Kidney tubule cell (primary cell): ENCODE data around the gene RASSF8.
A peak's percentile ranks its signal among the peaks of the same experiment; 100 is the strongest.

Experiments
- DNase-seq: peaks from one replicate; pipeline ENCODE4 v3.0.0-alpha.2; 2018; ENCODE audit warnings: low spot score

The RASSF8 gene

GRCh38 chr12:26124446-26125399, 166.2 kb downstream of the RASSF8 start, which contains the start of gene BHLHE41:
TSS of gene BHLHE41 (minus strand) at chr12:26125037. CDS start at chr12:26124779, 258 bp downstream.
- DNase-seq: peak; percentile 85

DNA sequence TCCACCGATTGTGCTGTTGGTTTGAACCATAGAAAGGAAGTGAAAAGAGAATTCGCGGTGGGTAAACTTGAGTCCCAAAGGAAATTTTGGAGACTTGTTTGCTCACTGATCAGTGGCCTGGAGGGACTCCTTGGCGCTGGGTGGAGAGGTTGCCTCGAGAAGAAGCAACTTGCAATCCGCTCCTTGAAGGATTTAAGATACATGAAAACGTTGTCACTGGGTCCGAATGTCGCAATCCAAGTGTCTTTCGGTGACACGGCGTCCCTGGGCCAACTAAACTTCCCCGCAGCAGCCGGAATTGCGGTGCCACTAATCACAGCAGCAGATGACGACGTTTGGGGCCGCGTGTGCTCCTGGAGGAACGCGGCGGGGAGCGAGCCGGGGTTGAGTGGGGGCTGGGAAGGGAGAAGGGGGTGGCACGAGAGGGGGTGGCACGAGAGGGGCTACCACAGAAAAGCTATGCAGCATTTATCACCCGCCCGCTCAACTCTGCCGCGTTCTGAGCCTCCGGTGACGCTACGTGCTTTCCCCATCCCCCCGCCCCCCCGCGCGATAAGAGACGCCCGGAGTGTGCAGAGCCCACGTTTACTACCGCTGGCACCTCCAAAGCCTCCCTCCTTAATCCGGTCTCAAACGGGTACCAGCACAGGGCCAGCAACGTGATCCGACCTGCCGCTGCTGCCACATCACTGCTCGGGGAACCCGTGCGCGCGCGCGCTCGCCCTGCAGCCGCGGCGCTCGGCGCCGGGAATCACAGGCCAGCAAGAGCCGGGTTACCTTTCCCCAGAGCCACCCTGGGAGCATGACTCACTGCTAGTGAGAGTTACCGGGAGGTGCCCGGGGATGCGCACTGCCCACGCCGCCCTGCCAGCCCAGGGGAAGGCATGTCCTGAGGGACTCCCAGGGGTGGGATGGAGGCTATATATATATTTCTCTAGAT, 167.2 kb downstream of the RASSF8 start:
- peak; percentile 95 for DNase-seq

DNA sequence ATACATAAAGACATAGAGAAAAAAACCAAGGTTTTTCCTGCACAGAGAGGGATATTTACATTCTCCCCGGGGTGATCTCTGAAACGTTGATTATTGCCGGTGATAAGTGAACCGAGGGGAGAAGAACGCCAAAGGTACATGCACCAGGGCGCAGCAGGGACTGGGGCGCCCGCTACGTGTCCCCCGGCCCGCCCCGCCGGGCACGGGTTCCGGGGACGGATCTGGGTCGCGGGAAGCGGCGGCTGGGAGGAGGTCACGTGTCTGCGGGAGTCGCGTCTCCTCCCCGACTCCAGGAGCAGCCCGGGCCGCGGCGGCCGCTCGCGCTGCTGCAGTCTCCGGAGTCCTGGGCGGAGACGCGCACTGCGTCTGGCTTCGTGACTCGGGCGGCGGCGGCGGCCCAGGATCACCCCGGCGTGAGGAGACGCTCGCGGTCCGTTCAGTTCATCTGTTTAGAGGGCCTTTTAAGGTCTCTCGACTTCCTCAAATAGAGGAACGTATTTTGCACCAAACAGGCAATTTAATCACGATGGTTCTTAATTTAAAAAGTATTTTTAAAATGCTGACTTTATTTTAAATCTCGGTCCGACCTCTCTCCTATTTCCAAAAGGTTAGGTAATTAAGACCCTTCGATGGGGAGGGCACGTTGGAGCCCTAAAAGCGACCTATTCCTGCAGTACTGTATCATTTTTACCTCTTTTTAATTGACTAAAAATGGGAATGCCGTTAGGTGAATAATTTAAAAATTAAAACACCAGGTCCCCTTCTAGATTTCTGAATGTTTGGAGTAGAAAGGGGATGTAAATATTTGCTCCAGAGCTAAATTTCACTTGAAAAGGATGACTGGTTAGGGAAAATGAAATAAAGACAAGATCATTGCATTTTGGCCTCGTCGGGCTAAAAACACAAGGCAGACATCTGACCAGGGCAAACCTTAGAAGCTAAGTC, 168.1 kb downstream of the RASSF8 start:
- peak; percentile 89 for DNase-seq

DNA sequence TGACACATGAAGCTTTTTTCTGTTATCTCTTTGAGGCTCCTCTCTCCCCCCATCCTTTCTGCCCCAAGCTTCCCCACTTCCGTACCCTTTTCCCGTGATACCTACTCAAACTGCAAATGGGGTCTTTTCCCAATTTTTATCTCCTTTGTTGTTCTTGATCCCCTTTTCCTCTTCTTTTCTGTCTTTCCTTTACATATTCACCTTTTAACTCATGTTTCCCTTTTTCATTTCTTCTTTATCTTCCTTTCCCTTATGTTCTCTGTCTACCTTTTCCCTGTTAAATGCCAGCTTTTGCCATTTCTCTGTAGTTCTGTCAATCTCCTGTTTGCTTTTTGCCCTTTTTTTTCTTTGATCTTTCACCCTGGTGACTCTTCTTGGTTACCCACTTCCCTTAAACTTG, 168.9 kb downstream of the RASSF8 start:
- DNase-seq: no peak

- no peak for DNase-seq
These were observed 169.7 kb downstream of the RASSF8 start for GRCh38 chr12:26128168-26128567.
